Osteoblast (primary cell): Measurements from ENCODE around the gene PTP4A2. TPM values are rescaled to one million over a fixed set of nuclear protein-coding genes. Genes with fewer than 3 reads are reported as not detected.
A peak's percentile ranks its signal among the peaks of the same experiment; 100 is the strongest.

Experiments used
- DNase-seq: peaks from one replicate; pipeline ENCODE4 v3.0.0; 2011; ENCODE audit warnings: low spot score, mixed read lengths; ENCODE audit not compliant: insufficient read length; ENCODE audit errors: missing footprints
- H2AFZ ChIP-seq: 2 replicates; pipeline ENCODE4 v1.6.0; 2011; ENCODE audit warnings: mild to moderate bottlenecking, low read length
- H3K27ac ChIP-seq: 2 replicates; pipeline ENCODE4 v1.5.1; 2011; ENCODE audit warnings: mild to moderate bottlenecking, low read depth, low read length, moderate library complexity
- H3K27me3 ChIP-seq: 2 replicates; pipeline ENCODE4 v1.6.0; 2012; ENCODE audit warnings: mild to moderate bottlenecking, control low read depth, inconsistent platforms, low read length, moderate library complexity; ENCODE audit not compliant: insufficient read depth
- H3K36me3 ChIP-seq: 2 replicates; pipeline ENCODE4 v1.5.1; 2011; ENCODE audit warnings: mild to moderate bottlenecking, low read length, control low read depth, moderate library complexity; ENCODE audit not compliant: insufficient read depth
- H3K4me1 ChIP-seq: 2 replicates; pipeline ENCODE4 v1.5.1; 2011; ENCODE audit warnings: mild to moderate bottlenecking, low read length, control low read depth, moderate library complexity; ENCODE audit not compliant: insufficient read depth
- H3K4me2 ChIP-seq: 2 replicates; pipeline ENCODE4 v1.6.0; 2011; ENCODE audit warnings: mild to moderate bottlenecking, low read length; ENCODE audit not compliant: insufficient read depth
- H3K4me3 ChIP-seq: fragments of 200-600 bp; sonication (generic); 3 replicates; pipeline ENCODE4 v1.5.1; 2012; ENCODE audit warnings: mild to moderate bottlenecking, low read length, inconsistent platforms; ENCODE audit not compliant: insufficient read depth
- H3K79me2 ChIP-seq: 2 replicates; pipeline ENCODE4 v1.6.0; 2012; ENCODE audit warnings: mild to moderate bottlenecking, low read length, control low read depth, inconsistent platforms; ENCODE audit not compliant: insufficient read depth
- H3K9me3 ChIP-seq: 2 replicates; pipeline ENCODE4 v1.5.1; 2011; ENCODE audit warnings: low read depth, low read length, control low read depth
- H4K20me1 ChIP-seq: 2 replicates; pipeline ENCODE4 v1.6.0; 2012; ENCODE audit warnings: mild to moderate bottlenecking, low read length, control low read depth; ENCODE audit not compliant: insufficient read depth
- CTCF ChIP-seq: IDR thresholded peaks from 2 replicates; pipeline ENCODE4 v1.5.1; 2011; ENCODE audit warnings: mild to moderate bottlenecking, low read depth, low read length, moderate library complexity; ENCODE audit errors: extremely low read depth
- total RNA-seq: library from RNA; depleted of rRNA; stranded (reverse); fragments of >200 nt; gene quantifications from 2 replicates; pipeline ENCODE4 v1.2.3, GENCODE V29; 2012

Gene PTP4A2
- total RNA-seq, 1 donor: 539 TPM

- H3K27me3 ChIP-seq: no peaks in the 10 kb centered on the region
- H3K9me3 ChIP-seq: no peaks in the 10 kb centered on the region
- no peak overlapping the region for H3K4me2 ChIP-seq
- H2AFZ ChIP-seq: peak overlapping the region; percentile 54
- no peak overlapping the region for H3K27ac ChIP-seq
- no peak for TF ChIP-seq CTCF
- H3K36me3 ChIP-seq: no peaks in the 10 kb centered on the region
- H3K79me2 ChIP-seq: no peaks in the 10 kb centered on the region
- no peak overlapping the region for H3K4me3 ChIP-seq
- H3K4me1 ChIP-seq: peaks cover under 1% of the 10 kb centered on the region
- H4K20me1 ChIP-seq: no peaks in the 10 kb centered on the region
- DNase-seq: no peak
These were observed 23.4 kb upstream of the PTP4A2 start for GRCh38 chr1:31961536-31961935.

GRCh38 chr1:31959521-31960340 lies 21.6 kb upstream of the PTP4A2 start:
- DNase-seq: no peak
- TF ChIP-seq CTCF: no peak
- no peak overlapping the region for H3K27ac ChIP-seq

GRCh38 chr1:31957701-31958674 lies 19.8 kb upstream of the PTP4A2 start:
- H3K27me3 ChIP-seq: no peaks in the 10 kb centered on the region
- H3K4me1 ChIP-seq: peaks cover 22% of the 10 kb centered on the region
- H3K79me2 ChIP-seq: no peaks in the 10 kb centered on the region
- DNase-seq: no peak
- H4K20me1 ChIP-seq: no peaks in the 10 kb centered on the region
- H3K9me3 ChIP-seq: no peaks in the 10 kb centered on the region
- H3K4me2 ChIP-seq: no peak overlapping the region
- TF ChIP-seq CTCF: no peak
- no peaks in the 10 kb centered on the region for H3K36me3 ChIP-seq
- H3K4me3 ChIP-seq: no peak overlapping the region
- H2AFZ ChIP-seq: no peak overlapping the region
- no peak overlapping the region for H3K27ac ChIP-seq

More at GRCh38 chr1:31959521-31960340, 21.6 kb upstream of the PTP4A2 start:
- no peaks in the 10 kb centered on the region for H3K9me3 ChIP-seq
- no peaks in the 10 kb centered on the region for H3K36me3 ChIP-seq
- no peaks in the 10 kb centered on the region for H4K20me1 ChIP-seq
- no peaks in the 10 kb centered on the region for H3K27me3 ChIP-seq
- no peaks in the 10 kb centered on the region for H3K79me2 ChIP-seq
- no peak overlapping the region for H2AFZ ChIP-seq
- no peak overlapping the region for H3K4me2 ChIP-seq
- no peak overlapping the region for H3K4me3 ChIP-seq
- H3K4me1 ChIP-seq: peaks cover 14% of the 10 kb centered on the region
